Stomach smooth muscle (tissue), 2 donors: ENCODE data around the gene STX16.
"Not testable (repeated sequence)": the region's sequence is repeated elsewhere in the genome, so short reads cannot be mapped to it uniquely, and the experiment has no call there.

Source experiments
- H3K27ac ChIP-seq: one replicate; pipeline ENCODE4 v1.7.0; 2013; ENCODE audit warnings: mild to moderate bottlenecking, low read length, inconsistent platforms
- H3K27me3 ChIP-seq, 2 donors: one replicate each; pipeline ENCODE4 v1.7.0; 2013; ENCODE audit warnings: low read length in 2 of 2; ENCODE audit not compliant: insufficient read depth in 2 of 2, control insufficient read depth in 1 of 2
- H3K36me3 ChIP-seq, 2 donors: one replicate each; pipeline ENCODE4 v1.7.0; 2013; ENCODE audit warnings: low read length in 2 of 2; ENCODE audit not compliant: control insufficient read depth in 2 of 2, insufficient read depth in 2 of 2
- H3K4me1 ChIP-seq: one replicate; pipeline ENCODE4 v1.7.0; 2013; ENCODE audit warnings: low read length; ENCODE audit not compliant: control insufficient read depth, insufficient read depth
- H3K4me3 ChIP-seq, 2 donors: one replicate each; pipeline ENCODE4 v1.7.0; 2013; ENCODE audit warnings: low read length in 2 of 2
- H3K9ac ChIP-seq, 2 donors: one replicate each; pipeline ENCODE4 v1.7.0; 2013; ENCODE audit warnings: low read length in 2 of 2, mild to moderate bottlenecking in 1 of 2
- H3K9me3 ChIP-seq, 2 donors: one replicate each; pipeline ENCODE4 v1.7.0; 2013; ENCODE audit warnings: low read length in 2 of 2; ENCODE audit not compliant: control insufficient read depth in 2 of 2
- donor health status: healthy.
- donor health status: Pancreatic carcinoma.

The STX16 gene

GRCh38 chr20:58721951-58722778 lies 71.1 kb downstream of the STX16 start:
- Histone ChIP-seq H3K27ac (no peak overlapping the region), H3K27me3 (peaks cover 10 to 28% of the 10 kb centered on the region in 2 donors)

GRCh38 chr20:58722877-58723627 lies 72.0 kb downstream of the STX16 start:
- Histone ChIP-seq H3K9me3 (no peaks in the 10 kb centered on the region), H3K27ac (no peak overlapping the region), H3K36me3 (no peaks in the 10 kb centered on the region), H3K27me3 (peaks cover 10 to 28% of the 10 kb centered on the region in 2 donors), H3K9ac (no peak overlapping the region), H3K4me1 (no peaks in the 10 kb centered on the region), H3K4me3 (no peak overlapping the region)

More at GRCh38 chr20:58721951-58722778, 71.1 kb downstream of the STX16 start:
- H3K4me3 ChIP-seq = no peak overlapping the region
- no peaks in the 10 kb centered on the region for H3K4me1 ChIP-seq
- H3K36me3 ChIP-seq = no peaks in the 10 kb centered on the region
- H3K9ac ChIP-seq = no peak overlapping the region
- no peaks in the 10 kb centered on the region for H3K9me3 ChIP-seq

- H3K9me3 ChIP-seq = no peaks in the 10 kb centered on the region
- H3K4me3 ChIP-seq = no peak overlapping the region
- H3K9ac ChIP-seq = no peak overlapping the region
- no peaks in the 10 kb centered on the region for H3K4me1 ChIP-seq
- H3K27me3 ChIP-seq = peaks cover 10 to 28% of the 10 kb centered on the region in 2 donors
- no peak overlapping the region for H3K27ac ChIP-seq
- no peaks in the 10 kb centered on the region for H3K36me3 ChIP-seq
Measured at GRCh38 chr20:58723628-58723984, 72.5 kb downstream of the STX16 start.

GRCh38 chr20:58726156-58726555 lies 75.1 kb downstream of the STX16 start:
- not testable (repeated sequence) for H3K36me3 ChIP-seq, H3K4me1 ChIP-seq, H3K9ac ChIP-seq, H3K4me3 ChIP-seq, H3K9me3 ChIP-seq, H3K27ac ChIP-seq
- H3K27me3 ChIP-seq = peaks cover 6 to 24% of the 10 kb centered on the region in 2 donors
